22Rv1 (cell line): ENCODE measurements around the gene HUS1.

Experiments
- CTCF ChIP-seq: fragments of 450-650 bp; IDR thresholded peaks from 2 replicates; pipeline ENCODE4 v1.5.1; 2017; ENCODE audit warnings: mild to moderate bottlenecking
- ZFX ChIP-seq: fragments of 450-650 bp; IDR thresholded peaks from 2 replicates; pipeline ENCODE4 v1.6.1; 2017; ENCODE audit warnings: antibody characterized with exemption, borderline replicate concordance

GRCh38 chr7:48011323-48011722 is 31.9 kb upstream of the HUS1 start:
- TF ChIP-seq CTCF, result no peak
- TF ChIP-seq ZFX, result no peak
